NOMO-1 treated with dmso at 0.1 percent for 144 hours (cell line): ENCODE results near the gene CPNE5.

Source experiments
- DNase-seq: peaks from one replicate; lab custom pipeline; 2025; ENCODE audit not compliant: unreplicated experiment; lab: John Stamatoyannopoulos, UW

Gene CPNE5

DNA sequence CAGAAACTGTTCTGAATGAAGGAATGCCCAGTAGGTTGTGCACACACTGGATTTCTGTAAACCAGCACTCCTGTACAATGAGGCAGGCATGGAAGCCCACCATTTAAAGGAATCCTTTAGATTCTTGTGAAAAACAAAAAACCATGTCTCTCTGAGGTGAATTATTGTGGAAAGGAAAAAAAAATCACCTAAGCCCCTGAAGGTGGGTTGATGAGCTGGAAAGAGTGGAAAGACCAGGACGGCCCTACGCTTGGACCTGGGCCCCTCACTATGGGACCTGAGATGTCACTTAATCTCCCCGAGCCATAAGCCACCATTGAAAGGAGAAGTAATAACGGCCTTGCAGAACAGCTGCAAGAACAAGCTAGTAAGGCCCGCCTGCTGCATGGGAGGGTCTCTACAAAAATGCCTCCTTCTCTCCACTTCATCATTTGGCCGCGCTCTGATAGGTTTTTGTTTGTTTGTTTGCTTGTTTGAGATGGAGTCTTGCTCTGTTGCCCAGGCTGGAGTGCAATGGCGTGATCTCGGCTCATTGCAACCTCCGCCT is 72.8 kb downstream of the CPNE5 start:
- DNase-seq = no peak

DNA sequence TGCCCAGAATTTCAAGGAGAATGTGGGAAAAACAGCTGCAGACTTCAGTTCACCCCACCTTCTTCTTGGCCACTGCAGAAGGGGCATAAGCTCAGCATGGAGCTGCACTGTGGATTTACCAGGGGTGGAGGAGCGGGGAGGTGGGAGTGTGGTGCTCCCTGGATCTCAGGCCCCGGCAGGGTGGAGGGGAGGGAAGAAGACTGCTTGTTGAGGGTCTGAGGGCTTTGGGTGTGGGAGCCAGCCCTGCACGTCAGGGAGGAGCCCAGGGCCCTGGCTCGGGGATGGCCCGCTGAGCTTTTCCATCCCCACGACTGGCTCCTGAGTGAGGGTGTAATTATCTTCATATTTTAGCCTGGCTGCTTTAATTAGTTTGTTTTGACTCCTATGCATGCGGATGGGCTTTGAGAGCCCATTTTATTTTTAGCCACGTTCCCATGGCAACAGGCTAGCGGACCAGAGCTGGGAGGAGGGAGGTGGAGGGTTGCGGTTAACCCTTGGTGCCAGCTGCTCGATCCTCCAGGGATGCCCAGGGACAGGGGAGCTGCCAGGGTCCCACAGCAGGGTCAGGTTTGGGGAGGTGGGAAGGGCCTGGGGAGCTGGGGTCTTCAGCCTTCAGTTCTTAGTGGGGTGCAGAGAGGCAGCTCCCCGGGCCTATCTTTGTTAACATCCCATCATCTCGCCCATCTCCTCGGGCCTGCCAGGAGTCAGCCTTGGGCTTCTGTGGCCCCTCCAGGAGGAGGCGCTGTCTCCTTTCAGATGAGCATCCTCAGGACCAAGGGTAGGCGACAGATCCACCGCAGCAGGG is 73.4 kb downstream of the CPNE5 start:
- peak; percentile 65 for DNase-seq

- no peak for DNase-seq
These were observed 74.1 kb downstream of the CPNE5 start for GRCh38 chr6:36765190-36765589.

DNA sequence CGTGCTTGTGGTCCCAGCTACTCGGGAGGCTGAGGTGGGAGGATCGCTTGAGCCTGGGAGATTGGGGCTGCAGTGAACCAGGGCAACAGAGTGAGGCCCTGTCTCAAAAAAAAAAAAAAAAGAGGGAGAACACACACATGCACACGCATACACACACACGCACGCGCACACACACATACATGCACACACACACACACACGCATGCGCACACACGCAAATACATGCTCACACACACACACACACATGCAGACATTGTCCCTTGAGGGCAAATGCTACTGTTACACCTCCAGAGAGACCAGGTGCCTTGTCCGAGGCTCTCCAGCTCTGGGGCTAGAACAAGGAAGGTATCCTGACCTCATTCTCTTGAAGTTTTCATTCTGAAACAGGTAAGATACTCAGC is 77.1 kb downstream of the CPNE5 start:
- DNase-seq = no peak

GRCh38 chr6:36760685-36761435 is 78.4 kb downstream of the CPNE5 start:
- no peak for DNase-seq

- peak; percentile 79 for DNase-seq
These were observed 80.0 kb downstream of the CPNE5 start for GRCh38 chr6:36759148-36759759.

DNA sequence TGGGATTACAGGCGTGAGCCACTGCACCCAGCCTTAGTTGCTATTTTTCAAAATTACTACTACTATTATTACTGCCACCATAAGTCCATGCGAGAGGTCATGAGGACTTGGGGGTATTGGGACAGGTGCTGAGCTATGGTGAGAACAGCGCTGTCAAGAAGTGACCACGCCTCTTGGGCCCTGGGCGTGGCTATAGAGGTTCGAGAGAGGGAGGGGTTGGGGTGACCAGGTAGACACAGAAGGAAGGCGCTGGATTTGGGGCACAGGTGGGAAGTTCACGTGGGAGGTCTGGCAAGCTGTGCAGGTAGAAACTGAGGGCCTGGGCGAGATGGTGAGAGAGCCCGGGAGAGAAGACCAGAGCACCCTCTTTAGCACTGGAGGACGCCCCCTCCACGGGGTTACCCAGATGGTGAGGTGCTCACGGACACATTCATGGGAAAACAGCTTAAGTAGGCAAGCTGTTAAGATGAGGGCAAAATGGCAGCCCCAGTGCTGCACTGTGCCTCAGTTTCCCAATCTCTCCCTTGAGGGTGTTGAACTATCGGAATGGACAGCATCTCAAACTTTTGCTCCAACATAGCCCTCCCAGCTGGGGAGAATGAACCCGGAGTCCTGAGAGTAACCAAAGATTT is 80.6 kb downstream of the CPNE5 start:
- no peak for DNase-seq

DNA sequence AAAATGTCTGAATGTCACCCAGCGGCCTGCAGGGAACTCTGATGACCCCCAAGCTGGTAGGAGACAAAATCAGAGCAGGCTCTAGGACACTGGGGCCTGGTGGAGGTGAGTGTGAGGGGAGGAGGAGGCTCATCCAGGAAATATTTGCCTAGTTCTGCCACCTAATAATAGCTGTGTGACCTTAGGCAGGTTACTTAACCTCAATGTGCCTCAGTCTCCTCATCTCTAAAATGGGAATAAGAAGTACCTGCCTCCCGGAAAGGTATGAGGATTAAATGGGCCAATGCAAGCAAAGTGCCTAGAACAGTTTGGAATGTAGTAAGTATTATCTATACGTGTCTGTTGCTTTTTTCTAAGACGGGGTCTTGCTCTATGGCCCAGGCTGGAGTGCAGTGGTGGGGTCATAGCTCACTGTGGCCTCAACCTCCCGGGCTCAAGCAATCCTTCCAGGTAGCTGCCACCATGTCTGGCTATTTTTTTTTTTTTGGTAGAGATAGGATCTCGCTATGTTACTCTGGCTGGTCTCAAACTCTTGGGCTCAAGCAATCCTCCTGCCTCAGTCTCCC is 81.2 kb downstream of the CPNE5 start:
- DNase-seq = no peak

- DNase-seq = no peak
These were observed 82.0 kb downstream of the CPNE5 start for GRCh38 chr6:36757206-36757605.

GRCh38 chr6:36756786-36757185 is 82.5 kb downstream of the CPNE5 start:
- DNase-seq = no peak

- DNase-seq = no peak
These were observed 83.6 kb downstream of the CPNE5 start for GRCh38 chr6:36755435-36756348.

GRCh38 chr6:36754582-36755434 is 84.4 kb downstream of the CPNE5 start:
- no peak for DNase-seq

DNA sequence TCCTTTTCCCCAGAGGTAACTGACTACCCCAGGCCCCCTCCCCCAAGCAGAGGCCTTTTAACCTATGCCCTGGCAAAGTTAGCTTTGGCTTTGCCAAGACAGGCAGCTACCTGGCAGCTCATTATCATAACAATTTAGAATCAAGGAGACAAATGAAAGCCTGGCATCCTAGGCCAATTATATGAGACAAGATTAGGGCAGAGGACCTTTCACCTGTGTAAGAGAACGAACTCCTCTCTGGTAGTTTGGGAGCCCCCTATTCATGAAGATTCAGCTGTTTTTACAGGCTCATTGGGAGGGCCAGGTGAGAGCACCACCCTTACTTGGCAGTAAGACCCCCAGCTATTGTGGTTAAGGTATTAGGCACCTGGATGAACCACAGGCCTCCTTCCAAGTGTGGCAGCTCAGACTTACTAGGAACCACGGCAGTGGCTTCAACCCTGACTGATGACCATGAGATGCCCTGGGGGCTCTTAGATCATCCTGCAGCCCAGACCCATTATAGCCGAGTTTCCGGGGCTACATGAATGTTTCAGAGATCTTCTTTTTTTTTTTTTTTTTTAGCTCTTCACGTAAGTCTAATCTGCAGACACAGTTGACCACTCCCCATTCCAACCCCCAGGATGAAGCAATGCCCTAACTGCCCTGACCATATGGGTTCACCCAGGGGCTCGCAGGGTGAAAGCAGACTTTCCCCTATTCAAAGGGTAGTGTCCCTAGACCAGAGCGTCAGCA is 85.4 kb downstream of the CPNE5 start:
- DNase-seq = peak; percentile 18

- DNase-seq = peak; percentile 86
These were observed 86.2 kb downstream of the CPNE5 start for GRCh38 chr6:36752886-36753506.

- DNase-seq = no peak
These were observed 86.9 kb downstream of the CPNE5 start for GRCh38 chr6:36752187-36752885.

GRCh38 chr6:36751833-36752186 is 87.4 kb downstream of the CPNE5 start:
- DNase-seq = no peak

DNA sequence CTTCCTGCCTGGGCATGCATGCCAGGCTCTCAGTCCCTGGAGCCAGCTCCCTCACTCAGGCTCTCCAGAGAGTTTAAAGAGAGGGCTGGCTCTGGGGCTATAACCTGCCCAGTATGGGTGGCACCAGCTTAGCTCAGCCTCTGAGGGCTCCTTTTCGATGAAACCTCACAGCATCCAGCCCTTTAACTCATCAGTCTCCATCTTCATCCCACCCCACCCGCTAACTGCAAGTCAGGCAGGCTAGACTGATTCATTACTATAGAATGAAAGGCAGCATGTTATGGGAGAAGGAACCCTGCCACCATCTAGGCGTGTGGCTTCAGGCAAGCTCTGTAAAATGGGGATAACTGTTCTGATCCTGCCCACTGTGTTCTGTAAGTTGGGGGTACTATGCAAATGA is 88.2 kb downstream of the CPNE5 start:
- DNase-seq = no peak
